IMR-90 (cell line): ENCODE data around the gene LPCAT2. TPM values are rescaled to one million over a fixed set of nuclear protein-coding genes. Genes with fewer than 3 reads are reported as not detected.

Experiments used
- ATAC-seq: fragments of 200-7000 bp; cut with Tn5 transposase; 2 replicates; pipeline ENCODE4 v1.9.1; 2020; ENCODE audit warnings: low read depth, mild to moderate bottlenecking, moderate library complexity
- BruUV-seq: library from RNA; stranded (reverse); fragments of 400-500 nt; replicated peaks from 2 replicates; lab custom pipeline; 2021; lab: Mats Ljungman, UMichigan
- CTCF ChIA-PET: fragments of 300-600 bp; formaldehyde crosslinking; extraction: SDS; loops from one replicate; lab custom pipeline; 2021; ENCODE audit warnings: antibody characterized with exemption; lab: Yijun Ruan, JAX
- POLR2A ChIA-PET: fragments of 300-600 bp; sonication (Branson Sonifier 250); formaldehyde crosslinking; loops from one replicate; lab custom pipeline; 2022; ENCODE audit warnings: antibody characterized with exemption; ENCODE audit not compliant: unreplicated experiment; lab: Charles Lee
- DNase-seq: peaks from one replicate; pipeline ENCODE4 v3.0.0; 2013
- H2AFZ ChIP-seq: replicated peaks from 2 replicates; pipeline ENCODE3; 2013; ENCODE audit warnings: low read length, mild to moderate bottlenecking; ENCODE audit not compliant: poor library complexity
- H2AK5ac ChIP-seq: 2 replicates; pipeline ENCODE4 v1.6.1; 2013; ENCODE audit warnings: low read depth, low read length, inconsistent platforms
- H2AK9ac ChIP-seq: replicated peaks from 2 replicates; pipeline ENCODE3; 2013; ENCODE audit warnings: mild to moderate bottlenecking, low read depth, low read length, moderate library complexity; ENCODE audit not compliant: poor library complexity
- H2BK120ac ChIP-seq: 2 replicates; pipeline ENCODE4 v1.6.1; 2013; ENCODE audit warnings: low read depth, low read length, inconsistent platforms
- H2BK15ac ChIP-seq: 3 replicates; pipeline ENCODE4 v1.6.1; 2013; ENCODE audit warnings: low read depth, low read length, inconsistent platforms
- H2BK20ac ChIP-seq: 2 replicates; pipeline ENCODE4 v1.6.1; 2013; ENCODE audit warnings: low read depth, mild to moderate bottlenecking, inconsistent platforms, low read length, moderate library complexity
- H2BK5ac ChIP-seq: 2 replicates; pipeline ENCODE4 v1.6.1; 2013; ENCODE audit warnings: mild to moderate bottlenecking, low read depth, low read length, inconsistent platforms; ENCODE audit not compliant: poor library complexity, severe bottlenecking
- H3K14ac ChIP-seq: replicated peaks from 2 replicates; pipeline ENCODE4 v1.6.1; 2013; ENCODE audit warnings: low read depth, low read length, inconsistent platforms
- H3K18ac ChIP-seq: 2 replicates; pipeline ENCODE4 v1.6.1; 2013; ENCODE audit warnings: low read depth, low read length, control low read depth
- H3K23ac ChIP-seq: 2 replicates; pipeline ENCODE4 v1.6.1; 2013; ENCODE audit warnings: low read depth, low read length, inconsistent platforms
- H3K27ac ChIP-seq: 2 replicates; pipeline ENCODE4 v1.5.1; 2013; ENCODE audit warnings: mild to moderate bottlenecking, control low read depth, low read length; ENCODE audit not compliant: insufficient read depth
- H3K27me3 ChIP-seq: 2 replicates; pipeline ENCODE4 v1.6.1; 2013; ENCODE audit warnings: low read length; ENCODE audit not compliant: control insufficient read depth, insufficient read depth
- H3K36me3 ChIP-seq: 2 replicates; pipeline ENCODE4 v1.6.1; 2013; ENCODE audit warnings: low read length, mixed read lengths; ENCODE audit not compliant: control insufficient read depth, insufficient read depth
- H3K4ac ChIP-seq: 2 replicates; pipeline ENCODE4 v1.6.1; 2013; ENCODE audit warnings: low read depth, low read length, inconsistent platforms
- H3K4me1 ChIP-seq: 2 replicates; pipeline ENCODE4 v1.6.1; 2013; ENCODE audit warnings: low read length, mixed read lengths; ENCODE audit not compliant: control insufficient read depth, insufficient read depth
- H3K4me2 ChIP-seq: 2 replicates; pipeline ENCODE4 v1.6.1; 2013; ENCODE audit warnings: low read depth, mild to moderate bottlenecking, control low read depth, low read length, moderate library complexity
- H3K4me3 ChIP-seq: 2 replicates; pipeline ENCODE4 v1.5.1; 2013; ENCODE audit warnings: low read depth, mild to moderate bottlenecking, control low read depth, low read length, moderate library complexity; ENCODE audit not compliant: insufficient read depth
- H3K56ac ChIP-seq: 2 replicates; pipeline ENCODE4 v1.6.1; 2013; ENCODE audit warnings: low read length, inconsistent platforms; ENCODE audit not compliant: insufficient read depth; ENCODE audit errors: extremely low read depth
- H3K79me1 ChIP-seq, 2 experiments: 2 replicates each; pipeline ENCODE4 v1.6.1; 2013; ENCODE audit warnings: low read length in 2 of 2, inconsistent platforms in 1 of 2, low read depth in 1 of 2
- H3K9ac ChIP-seq: 2 replicates; pipeline ENCODE4 v1.6.1; 2013; ENCODE audit warnings: low read depth, low read length, control low read depth
- H3K9me1 ChIP-seq: 2 replicates; pipeline ENCODE4 v1.6.1; 2013; ENCODE audit warnings: low read length, inconsistent platforms; ENCODE audit not compliant: insufficient read depth
- H3K9me3 ChIP-seq: 2 replicates; pipeline ENCODE4 v1.6.1; 2013; ENCODE audit warnings: low read length; ENCODE audit not compliant: control insufficient read depth, insufficient read depth
- H4K20me1 ChIP-seq: 2 replicates; pipeline ENCODE4 v1.6.1; 2013; ENCODE audit warnings: low read length, inconsistent platforms; ENCODE audit not compliant: insufficient read depth
- H4K5ac ChIP-seq: 2 replicates; pipeline ENCODE4 v1.6.1; 2013; ENCODE audit warnings: mild to moderate bottlenecking, low read depth, low read length, control low read depth
- H4K8ac ChIP-seq, 2 experiments: 2 replicates each; pipeline ENCODE4 v1.6.1; 2013; ENCODE audit warnings: low read depth in 2 of 2, low read length in 2 of 2, control low read depth in 1 of 2, inconsistent platforms in 1 of 2
- H4K91ac ChIP-seq: 2 replicates; pipeline ENCODE4 v1.6.1; 2013; ENCODE audit warnings: low read depth, low read length, inconsistent platforms; ENCODE audit not compliant: insufficient read depth
- BHLHE40 ChIP-seq: fragments of 150-350 bp; IDR thresholded peaks from 2 replicates; pipeline ENCODE4 v1.6.1; 2016; ENCODE audit warnings: mild to moderate bottlenecking, low read depth, low read length
- FOS ChIP-seq: fragments of 150-350 bp; IDR thresholded peaks from 2 replicates; pipeline ENCODE4 v1.6.1; 2016; ENCODE audit warnings: low read depth, low read length
- MAFK ChIP-seq: IDR thresholded peaks from 2 replicates; pipeline ENCODE4 v1.6.1; 2012; ENCODE audit warnings: low read depth, low read length, improper control_type of control experiment
- MXI1 ChIP-seq: IDR thresholded peaks from 2 replicates; pipeline ENCODE4 v1.6.1; 2012; ENCODE audit warnings: low read depth, mild to moderate bottlenecking, low read length, moderate library complexity, borderline replicate concordance
- RAD21 ChIP-seq: IDR thresholded peaks from 2 replicates; pipeline ENCODE4 v1.6.1; 2012; ENCODE audit warnings: low read length, improper control_type of control experiment
- RFX5 ChIP-seq: IDR thresholded peaks from 2 replicates; pipeline ENCODE4 v1.8.0; 2012; ENCODE audit warnings: low read depth, mild to moderate bottlenecking, low read length, moderate library complexity
- WGBS, 2 experiments: methylation state at CpG; one replicate each; pipeline versions ENCODE4 v1.1.5 to v1.1.7; 2013; ENCODE audit warnings: missing lambda C conversion rate in 2 of 2; ENCODE audit not compliant: insufficient read length in 1 of 2; ENCODE audit errors: extremely low coverage in 2 of 2; 5-methylcytosine and 5-hydroxymethylcytosine counted together
- dilution Hi-C: fragments of 300-500 bp; cut with HindIII; formaldehyde crosslinking; loops from one replicate; pipeline ENCODE4 v1.14.3; 2018; ENCODE audit warnings: low sequenced_read_pairs; ENCODE audit not compliant: unreplicated experiment
- in situ Hi-C: fragments of 300-500 bp; cut with MboI; formaldehyde crosslinking; loops from 3 replicates; pipeline ENCODE4 v1.14.3; 2019; ENCODE audit warnings: low sequenced_read_pairs, inconsistent platforms, mixed read lengths
- intact Hi-C: fragments of 100-400 bp; cut with micrococcal nuclease; formaldehyde crosslinking; loops from 2 replicates; pipeline ENCODE4 v1.10.0; 2022
- polyA plus RNA-seq, 3 experiments: library from polyadenylated mRNA; depleted of rRNA; stranded (reverse); fragments of >200 nt; gene quantifications; 2 replicates each; pipeline ENCODE4 v1.2.3, GENCODE V29; 2012; ENCODE audit warnings: low replicate concordance in 1 of 3
- total RNA-seq: library from RNA; depleted of rRNA; stranded (reverse); fragments of >200 nt; gene quantifications from 2 replicates; pipeline ENCODE4 v1.2.3, GENCODE V29; 2012

Gene LPCAT2
- total and polyA plus RNA-seq, 2 of the 4 experiments (the other 2 are of a cell fraction): 8.6 to 8.7 TPM

DNA sequence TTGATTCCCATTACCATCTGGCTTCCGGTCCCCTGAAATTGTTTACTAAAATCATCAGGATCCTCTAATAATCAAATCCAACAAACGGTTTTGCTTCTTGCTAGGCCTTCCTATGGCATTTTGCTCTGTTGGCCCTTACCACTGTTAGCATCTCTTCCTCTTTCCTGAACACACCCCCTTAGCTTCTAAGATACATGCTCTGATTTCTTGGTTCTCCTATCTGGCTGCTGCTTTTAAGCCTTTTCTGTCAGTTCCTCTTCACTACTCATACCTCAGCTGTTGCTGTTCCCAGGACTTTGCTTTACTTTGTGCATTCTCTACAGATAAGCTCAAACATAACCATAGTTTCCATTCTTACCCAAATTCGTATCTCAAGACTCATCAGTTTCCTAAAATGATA is 69.0 kb downstream of the LPCAT2 start:
- Histone ChIP-seq H4K8ac (no peak overlapping the region), H3K9me3 (no peaks in the 10 kb centered on the region), H3K14ac (no peak overlapping the region), H2AK5ac (no peak overlapping the region), H4K5ac (no peak overlapping the region), H4K20me1 (no peaks in the 10 kb centered on the region), H4K91ac (no peak overlapping the region), H2BK120ac (no peak overlapping the region), H3K4me1 (no peaks in the 10 kb centered on the region), H2BK5ac (no peak overlapping the region), H3K36me3 (peaks cover 4% of the 10 kb centered on the region), H3K4me3 (no peak overlapping the region), H2BK15ac (no peak overlapping the region), H2BK20ac (no peak overlapping the region), H3K27me3 (no peaks in the 10 kb centered on the region), H3K79me1 (no peaks in the 10 kb centered on the region), H3K4me2 (no peak overlapping the region), H3K9ac (no peak overlapping the region), H3K9me1 (no peaks in the 10 kb centered on the region), H3K27ac (no peak overlapping the region), H3K23ac (no peak overlapping the region), H3K4ac (no peak overlapping the region), H2AK9ac (no peak overlapping the region), H2AFZ (no peak overlapping the region), H3K18ac (no peak overlapping the region), H3K56ac (no peak overlapping the region)
- ATAC-seq: no peak
- in situ Hi-C loops: no loop called here
- BruUV-seq: no TSS peak
- no peak for TF ChIP-seq BHLHE40
- TF ChIP-seq MXI1: no peak
- TF ChIP-seq RFX5: no peak
- no peak for TF ChIP-seq MAFK
- no peak for TF ChIP-seq FOS
- no peak for TF ChIP-seq RAD21
- CTCF ChIA-PET: interaction anchor here (0.8 kb wide), 1 partner anchor 14 kb away, joined by 3 read pairs; no protein-coding TSS in a partner anchor
- dilution Hi-C loops: no loop called here
- 65% methylated on average over 2 of the region's 3 CpGs; no CpG with 5 or more reads in 1 of the 2 experiments for WGBS, 2 experiments
- no peak for DNase-seq
- POLR2A ChIA-PET: no interaction called here
- intact Hi-C loops: no loop called here
